T-helper 22 cell (primary cell): ENCODE data around the gene CORO2A.

Experiments
- DNase-seq: peaks from one replicate; pipeline ENCODE4 v3.0.0-alpha.2; 2020; ENCODE audit warnings: low read depth

The CORO2A gene

DNA sequence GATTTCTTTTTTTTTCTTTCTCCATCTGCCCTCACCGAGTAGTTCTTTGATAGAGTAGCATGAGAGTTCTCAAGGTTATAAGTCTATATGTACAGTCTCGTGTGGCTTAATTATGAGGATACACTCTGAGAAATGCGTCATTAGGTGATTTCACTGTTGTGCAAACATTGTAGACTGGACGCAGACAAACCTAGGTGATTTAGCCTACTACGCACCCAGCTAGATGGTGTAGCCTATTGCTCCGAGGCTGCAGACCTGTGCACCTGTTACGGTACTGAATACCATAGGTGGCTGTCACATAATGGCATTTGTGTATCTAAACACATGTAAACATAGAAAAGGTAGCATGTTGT lies 26.9 kb upstream of the CORO2A start:
- no peak for DNase-seq

DNA sequence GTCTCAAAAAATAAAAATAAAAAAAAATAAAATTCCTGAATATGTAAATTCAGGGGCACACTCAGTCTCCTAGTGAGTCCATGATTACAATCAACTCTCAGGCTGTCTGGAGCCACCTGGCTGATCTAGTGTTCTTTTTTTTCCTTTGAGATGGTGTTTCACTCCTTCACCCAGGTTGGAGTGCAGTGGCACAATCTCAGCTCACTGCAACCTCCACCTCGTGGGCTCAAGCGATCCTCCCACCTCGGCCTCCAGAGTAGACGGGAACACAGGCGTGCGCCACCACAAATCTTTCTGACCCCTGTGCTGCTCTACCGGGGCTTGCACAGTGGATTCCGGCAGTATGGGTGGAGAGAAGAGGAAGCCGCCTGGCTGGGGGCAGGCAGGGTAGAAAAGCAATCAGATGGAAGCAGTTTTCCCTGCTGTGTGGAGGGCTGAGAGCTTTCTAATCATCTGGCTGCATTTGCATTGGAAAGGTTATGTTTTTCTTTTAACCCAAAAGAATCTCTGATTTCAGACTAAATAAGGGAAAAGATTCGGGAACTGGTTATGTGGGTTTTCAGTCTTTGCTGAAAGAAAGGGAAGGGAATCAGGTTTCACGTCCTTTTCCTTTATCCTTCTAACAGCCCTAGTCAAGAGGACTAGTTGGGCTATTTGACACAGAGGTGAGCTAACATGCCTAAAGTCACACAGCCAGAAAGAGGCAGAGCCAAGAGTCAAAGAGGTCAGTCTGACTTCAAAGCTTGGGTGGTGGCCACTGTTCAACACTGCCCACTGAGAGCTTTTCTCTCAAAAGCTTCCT lies 26.3 kb upstream of the CORO2A start:
- no peak for DNase-seq

DNA sequence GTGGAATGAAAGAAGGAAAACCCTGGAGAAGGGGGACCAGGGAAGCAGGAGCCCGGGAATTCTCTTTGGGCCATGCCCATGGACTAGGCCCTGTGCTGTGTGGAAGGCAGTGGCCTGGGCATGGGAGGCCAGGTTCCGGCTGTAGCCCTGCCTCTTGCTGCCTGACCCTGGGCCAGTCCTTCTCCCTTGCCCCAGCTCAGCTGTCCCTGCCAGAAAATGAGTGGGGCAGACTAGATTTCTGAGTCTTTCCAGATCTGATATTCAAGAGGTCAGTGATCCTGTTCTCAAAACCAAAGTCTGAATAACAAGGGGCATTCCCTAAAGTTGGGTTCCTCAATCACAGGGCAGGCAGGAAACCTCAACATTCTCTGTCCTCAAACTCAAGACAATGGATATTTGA lies 24.8 kb upstream of the CORO2A start:
- no peak for DNase-seq

DNA sequence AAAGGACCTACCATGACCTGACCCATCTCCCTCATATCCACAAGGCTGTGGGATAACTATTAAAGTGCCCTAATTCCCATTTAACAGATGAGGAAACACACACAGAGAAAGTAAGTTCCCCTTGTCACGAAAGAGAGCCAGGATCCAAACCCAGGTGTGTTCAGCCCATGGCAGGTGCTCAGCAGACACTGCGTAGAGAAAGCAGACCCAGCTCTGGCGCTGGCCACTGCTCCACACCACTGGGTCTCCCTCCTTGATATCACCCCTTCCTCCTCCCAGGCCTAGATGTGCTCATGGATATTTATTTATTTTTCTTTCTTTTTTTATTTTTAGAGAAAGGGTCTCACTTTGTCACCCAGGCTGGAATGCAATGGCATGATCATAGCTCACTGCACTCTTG lies 24.0 kb upstream of the CORO2A start:
- no peak for DNase-seq

DNA sequence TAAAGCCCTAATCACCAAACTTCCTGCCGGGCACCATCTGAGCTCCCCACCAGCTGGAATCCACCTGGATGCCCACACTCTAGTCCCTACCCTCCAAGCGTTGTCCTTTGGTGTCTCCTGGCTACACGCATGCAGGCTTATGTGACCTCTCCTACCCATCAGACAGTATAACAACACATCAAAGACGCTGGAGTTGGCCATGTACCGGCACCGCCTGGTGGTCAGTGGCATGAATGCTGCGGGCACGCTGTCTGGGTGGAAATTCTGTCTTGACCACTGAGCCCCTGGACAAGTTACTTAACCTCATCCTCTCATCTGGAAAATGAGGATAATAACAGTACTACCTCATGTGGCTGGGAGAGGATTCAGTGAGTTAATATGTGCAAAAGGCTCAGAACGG lies 23.4 kb upstream of the CORO2A start:
- DNase-seq: no peak

DNA sequence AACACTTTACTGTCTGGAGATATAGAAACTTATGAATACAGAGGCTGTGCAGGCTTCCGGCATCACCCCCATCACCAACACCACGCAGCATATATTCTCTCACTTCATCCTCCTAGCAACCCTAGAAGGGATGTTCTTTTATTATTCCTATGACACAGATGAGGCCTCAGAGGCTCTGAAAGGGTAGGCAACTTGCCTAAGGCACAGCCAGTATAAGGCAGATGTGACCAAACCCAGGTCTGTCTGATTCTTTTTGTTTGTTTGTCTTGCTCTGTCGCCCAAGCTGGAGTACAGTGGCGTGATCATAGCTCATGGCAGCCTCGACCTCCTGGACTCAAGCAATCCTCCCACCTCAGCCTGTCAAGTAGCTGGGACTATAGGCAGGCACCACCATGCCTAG lies 22.8 kb upstream of the CORO2A start:
- no peak for DNase-seq

DNA sequence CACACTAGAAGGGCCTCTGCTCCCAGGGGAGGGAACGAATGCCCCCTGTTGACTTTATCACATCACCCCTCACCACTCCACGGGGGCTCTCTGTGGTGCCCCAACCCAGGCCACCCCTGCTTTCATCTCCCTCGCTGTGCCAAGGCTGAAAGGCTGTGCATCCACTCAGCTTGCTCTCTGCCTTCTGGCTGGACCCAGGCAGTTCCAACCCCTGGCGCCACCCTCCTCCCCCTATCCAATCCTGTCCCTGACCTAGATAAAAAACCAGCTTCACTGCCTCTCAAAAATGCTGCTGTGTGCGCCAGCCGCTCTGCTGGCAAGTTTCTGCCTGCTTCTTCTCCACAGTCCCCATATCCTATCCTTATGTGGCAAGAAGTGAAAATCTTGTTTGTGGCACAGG lies 22.4 kb upstream of the CORO2A start:
- DNase-seq: no peak

DNA sequence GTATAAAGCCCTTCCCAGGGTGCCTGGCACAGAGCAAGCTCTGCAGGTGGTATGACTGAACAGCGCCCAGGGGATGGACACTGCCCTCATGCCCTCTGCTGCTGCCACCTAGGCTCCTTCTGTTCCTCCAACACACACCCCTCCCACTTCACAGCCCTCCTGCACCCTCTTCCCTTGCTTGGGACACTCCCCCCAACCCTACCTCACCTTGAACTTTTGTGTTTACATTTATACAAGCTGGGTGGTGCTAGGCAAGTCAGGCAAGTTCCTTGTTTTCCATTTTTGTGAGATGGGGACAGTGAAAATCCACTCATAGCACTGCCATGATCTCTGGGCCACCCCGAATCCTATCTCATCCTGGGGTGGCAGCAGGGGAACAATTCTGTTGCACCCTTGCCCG lies 18.8 kb upstream of the CORO2A start:
- no peak for DNase-seq

DNA sequence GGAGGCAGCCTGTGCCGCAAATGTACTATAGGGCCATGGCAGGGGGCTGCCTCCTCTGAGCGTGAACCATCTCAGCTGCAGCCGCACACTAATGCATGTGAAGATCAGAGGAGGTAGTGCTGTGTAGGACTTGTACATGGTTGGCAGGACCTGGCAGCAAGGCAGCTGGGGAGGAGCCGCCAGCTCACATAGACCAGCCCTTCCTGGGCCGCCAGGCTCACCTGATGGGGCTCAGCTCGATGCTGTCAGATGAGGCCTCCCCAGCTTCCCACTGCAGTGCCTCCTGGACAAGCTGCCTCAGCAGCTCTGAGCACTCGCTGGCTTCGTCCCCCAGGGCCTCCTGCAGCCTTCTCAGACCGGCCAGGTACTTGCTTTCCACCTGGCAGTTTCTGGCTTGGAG lies 18.0 kb upstream of the CORO2A start:
- no peak for DNase-seq

DNA sequence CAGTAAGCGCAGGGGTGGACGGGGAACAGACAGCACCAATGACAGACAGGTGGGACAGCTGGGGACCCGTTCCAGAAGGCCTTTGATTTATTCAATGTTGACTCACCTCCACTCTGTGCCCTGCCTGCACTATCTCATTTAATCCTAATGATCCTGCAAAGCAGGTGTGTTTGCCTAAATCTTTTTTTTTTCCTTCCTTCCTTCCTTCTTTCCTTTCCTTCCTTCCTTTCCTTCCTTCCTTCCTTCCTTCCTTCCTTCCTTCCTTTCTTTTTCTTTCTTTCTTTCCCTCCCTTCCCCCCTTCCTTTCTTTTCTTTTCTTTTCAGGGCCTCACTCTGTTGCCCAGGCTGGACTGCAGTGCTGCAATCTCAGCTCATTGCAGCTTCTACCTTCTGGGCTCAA lies 17.1 kb upstream of the CORO2A start:
- no peak for DNase-seq

DNA sequence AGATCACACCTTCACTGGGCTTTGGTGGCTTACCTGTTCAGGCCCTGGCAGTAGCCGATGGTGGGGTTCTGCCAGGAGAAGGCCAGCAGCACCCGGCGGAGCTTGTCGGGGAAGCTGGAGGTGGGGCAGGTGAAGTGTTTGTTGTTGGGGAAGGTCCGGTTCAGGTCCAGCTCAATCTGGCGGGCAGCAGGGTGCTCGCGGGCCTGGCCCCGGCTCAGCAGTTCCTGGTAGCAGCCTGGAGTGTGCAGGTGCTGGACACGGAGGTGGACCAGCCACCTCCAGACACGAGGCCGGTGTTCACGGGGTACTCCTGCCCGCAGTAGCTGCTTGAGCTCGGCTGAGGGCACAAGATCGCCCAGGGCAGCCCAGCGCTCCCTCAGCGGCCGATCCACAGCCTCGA lies 16.2 kb upstream of the CORO2A start:
- no peak for DNase-seq

DNA sequence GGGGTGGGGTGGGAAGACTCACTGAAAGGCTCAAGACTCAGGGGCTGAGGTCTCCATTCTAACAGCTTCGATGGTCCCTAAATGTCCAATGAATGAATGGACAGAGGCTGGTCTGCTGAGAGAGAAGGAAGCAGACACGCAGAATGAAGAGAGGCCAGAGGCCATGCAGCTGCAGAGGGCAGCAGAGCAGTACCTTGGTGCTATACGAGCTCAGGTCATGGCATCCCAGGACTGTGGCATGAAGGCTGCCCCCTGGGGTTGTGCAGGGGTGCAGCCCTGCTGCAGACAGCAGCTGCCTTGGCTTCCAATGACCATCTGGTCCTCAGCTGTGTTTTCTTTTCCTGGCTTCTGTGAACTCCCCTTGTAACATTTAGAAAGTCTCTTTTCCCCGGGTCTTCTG lies 15.2 kb upstream of the CORO2A start:
- no peak for DNase-seq

DNA sequence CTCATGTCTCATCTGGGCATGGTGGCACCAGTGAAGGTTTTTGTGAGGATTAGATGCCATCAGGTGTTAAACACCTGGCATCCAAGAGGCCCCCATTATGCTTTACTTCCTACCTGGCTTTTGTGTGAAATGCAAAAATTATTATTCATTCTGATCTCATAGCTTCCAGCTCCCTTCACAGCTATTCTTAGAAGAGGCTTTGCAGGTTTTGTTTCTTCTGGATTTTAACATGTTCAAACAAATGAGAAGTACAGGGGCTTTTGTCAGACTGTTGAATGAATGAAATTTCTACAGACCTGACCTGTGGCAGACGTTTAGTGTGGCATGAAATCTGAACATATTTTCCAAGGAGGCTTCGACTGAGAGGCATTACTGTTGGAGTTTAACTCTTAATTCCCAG lies 14.3 kb upstream of the CORO2A start:
- no peak for DNase-seq

DNA sequence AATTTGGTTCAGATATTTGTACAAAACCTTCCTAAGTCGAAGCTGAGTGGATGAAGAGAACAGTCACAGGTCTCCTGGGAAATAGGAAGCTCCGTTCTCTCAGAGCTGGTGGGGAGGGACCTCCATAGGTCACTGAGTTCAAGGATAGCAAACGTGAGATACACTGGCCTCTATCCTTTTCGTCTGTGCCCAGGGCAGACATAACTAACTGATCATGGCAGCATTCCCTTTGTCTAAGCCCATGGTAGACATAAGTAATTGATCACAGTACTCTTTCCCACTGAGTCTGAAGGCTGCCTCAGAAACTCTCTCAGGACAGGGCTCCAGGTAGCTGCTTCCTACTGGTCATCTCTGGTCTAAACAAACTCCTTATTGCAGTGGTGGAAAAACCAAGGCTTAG lies 12.3 kb upstream of the CORO2A start:
- DNase-seq: no peak

DNA sequence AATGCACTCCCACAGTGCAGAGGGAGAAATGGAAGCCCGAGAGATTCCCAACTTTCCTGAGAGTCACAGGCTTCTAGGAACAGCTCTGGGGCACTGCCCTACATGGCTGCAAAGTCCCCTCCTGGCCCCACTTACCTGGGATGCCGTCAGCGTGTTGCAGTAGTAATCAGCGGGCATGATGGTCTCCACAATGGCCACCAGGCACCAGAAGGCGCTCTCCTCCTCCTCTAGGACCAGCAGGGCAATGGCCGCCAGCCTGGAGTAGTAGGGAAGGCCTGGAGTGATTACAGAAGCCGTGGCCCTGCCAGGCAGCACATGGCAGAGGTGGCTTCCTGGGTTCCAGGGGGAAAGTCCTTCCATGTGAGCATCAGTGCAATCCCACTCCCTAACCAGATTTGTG lies 10.7 kb upstream of the CORO2A start:
- DNase-seq: no peak

DNA sequence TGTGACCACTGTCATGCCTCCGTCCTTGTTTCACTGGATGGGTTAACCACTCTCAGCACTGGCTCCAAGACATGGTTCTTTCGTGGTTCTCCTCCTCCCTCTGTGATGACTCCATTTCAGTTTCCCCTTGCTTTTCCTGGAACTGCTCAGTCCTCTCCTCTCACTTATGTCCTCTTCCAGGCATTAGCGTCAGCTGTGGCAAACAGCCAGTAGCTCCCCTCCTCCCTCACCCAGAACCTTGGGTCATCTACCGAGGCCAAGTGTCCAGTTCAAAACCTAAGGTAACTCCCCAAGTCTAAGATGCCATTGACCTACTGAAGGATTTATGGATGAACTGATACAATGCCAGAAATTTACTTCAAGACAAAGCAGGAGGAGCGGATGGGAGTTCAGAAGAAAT lies 9.8 kb upstream of the CORO2A start:
- no peak for DNase-seq

DNA sequence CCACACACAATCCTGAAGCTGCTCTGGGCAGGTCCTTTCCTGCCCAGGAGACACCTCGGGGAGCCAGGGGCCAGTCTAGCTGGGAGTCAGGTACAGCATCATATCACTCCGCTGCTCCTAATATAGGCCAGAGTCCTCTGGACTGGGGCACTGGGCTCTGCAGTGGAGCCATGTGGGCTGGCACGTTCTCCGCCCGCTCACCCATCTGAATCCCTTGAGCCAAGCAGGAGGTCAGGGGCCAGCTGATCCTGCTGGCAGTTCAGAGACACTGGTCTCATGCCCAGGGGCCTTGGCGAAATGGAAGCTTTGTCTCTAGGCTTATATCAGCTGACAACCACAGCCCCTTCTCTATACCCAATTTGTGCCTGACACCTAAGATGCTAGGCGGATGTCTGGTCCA lies 9.3 kb upstream of the CORO2A start:
- DNase-seq: no peak

DNA sequence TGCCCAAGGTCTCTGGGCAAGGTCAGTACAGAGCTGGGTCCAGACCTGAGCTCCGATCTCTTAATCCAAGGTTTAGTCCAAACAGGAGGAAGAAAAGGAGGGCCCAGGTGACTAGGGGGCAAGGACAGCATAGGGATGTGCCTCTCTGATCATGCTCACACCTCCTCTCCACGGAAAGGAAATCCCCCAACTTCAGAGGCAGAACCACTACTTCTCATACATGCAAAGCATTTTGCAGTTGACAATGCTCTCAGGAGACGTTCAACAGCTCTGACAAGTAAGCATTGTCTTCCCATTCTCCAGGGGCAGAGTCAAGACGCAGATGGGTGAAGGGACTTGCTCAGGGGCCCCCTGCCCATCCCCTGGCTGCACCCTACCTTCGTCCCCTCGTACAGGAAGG lies 8.7 kb upstream of the CORO2A start:
- no peak for DNase-seq

DNA sequence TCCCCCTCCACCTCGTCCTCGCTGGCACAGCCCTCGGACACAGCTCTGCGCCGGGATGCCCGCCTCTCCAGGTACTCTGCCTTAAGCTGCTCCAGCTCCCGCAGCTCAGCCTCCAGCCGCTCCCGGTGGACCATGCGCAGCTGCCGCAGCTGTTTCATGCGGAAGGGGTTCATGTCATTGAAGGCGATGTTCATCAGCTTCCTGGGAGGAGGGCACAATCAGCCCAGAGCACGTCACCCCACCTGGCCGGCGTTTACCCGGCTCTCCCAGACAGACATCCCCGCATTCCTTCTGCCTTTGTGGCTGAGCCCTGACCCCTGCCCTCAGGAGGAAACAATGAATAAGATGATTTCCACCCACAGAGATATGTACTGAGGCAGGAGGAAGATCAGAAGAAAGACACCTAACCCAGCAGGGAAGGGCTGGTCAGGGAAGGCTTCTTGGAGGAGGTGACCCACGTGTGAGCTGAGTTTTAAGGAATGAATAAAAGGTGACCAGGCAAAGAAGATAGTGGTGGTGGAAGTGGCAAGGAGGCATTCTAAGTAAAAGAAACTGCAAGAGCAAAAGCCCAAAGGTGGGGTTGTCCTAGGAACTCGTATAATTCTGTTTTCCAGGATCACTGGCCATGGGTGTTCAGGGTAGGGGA lies 7.1 kb upstream of the CORO2A start:
- no peak for DNase-seq

DNA sequence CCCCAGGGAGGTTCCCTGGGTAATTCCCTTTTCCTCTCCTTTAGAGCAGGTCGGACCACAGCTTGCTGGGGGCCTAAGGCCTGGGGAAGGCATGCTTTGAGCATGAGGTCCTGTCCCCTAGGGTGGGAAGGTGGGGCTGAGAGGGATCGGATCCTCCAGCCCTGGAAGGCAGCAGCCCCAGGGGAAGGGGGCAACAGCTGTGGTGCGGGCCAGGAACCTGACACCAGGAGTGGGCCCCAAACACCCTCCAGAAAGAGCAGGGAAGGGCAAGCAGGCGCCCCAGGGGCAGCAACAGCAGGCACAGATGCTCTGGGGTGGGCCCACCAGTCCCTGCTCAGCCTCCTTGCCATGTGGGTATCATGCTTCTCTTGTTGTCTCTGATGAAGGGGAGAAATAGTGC lies 3.2 kb upstream of the CORO2A start:
- no peak for DNase-seq

DNA sequence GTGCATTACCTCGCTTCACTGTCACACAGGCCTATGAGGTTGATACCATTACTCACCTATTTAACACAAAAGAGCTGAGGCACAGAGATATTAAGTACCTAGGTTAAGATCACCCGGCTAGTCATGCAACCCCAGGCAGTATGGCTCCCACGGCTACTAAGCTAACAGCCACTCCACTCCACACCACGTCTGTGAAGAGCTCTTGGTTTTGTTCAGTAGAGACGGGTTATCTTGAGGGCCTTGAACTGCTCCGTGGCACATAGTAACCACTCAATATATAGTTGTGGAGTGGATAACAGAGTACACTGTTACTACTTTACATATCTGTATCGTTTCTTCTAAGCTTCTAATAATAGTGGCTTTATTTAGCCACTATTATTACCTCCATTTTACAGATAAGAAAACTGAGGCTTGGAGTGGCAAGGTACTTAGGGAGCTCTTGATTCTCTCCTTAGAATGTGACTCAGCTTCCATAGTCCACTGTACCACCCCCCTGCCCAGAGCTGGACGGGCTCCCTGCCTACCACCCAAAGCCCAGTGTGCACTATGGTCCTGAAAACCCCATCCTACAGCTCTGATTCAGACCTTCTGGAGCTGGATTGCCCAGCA lies 1.0 kb upstream of the CORO2A start:
- DNase-seq: no peak

DNA sequence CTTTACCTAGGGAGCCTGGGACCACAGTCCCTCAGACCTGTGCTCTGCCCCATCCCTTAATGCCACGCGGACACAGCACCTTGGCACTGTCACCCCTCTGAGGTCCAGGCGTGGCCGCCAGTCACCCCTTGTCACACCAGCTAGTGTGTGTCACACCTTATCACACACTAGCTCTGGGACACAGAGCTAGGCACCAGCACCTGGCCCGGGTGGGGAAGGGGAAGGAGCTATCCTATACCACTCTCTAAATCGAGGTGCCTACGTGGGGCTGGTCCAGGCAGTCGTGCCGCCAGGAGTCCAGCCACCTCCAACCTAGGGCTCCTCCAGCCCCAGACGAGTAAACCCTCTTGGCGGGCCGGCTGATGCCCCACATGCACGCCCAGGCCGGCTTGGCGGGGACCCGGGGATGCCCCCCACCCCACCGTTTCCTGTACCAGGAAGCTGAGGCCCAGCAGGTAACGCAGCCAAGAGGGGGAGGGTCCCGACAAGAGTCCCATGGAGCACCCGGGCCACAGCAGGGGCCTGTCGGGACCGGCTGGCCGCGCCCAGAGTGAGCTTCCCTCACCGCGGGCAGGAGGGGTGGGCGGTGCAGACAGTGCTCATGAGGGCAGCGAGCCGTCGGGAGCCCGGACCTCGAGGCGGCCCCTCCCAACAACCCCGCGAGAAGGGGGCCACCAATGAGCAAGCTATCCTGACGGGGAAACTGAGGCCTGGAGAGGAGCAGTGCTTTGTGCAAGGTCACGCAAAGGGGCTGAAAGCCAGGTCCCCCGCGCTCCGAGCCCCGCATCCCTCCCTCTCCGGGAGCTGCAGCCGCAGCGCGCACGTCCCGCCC lies 550 bp downstream of the CORO2A start:
- DNase-seq: peak; percentile 34

DNA sequence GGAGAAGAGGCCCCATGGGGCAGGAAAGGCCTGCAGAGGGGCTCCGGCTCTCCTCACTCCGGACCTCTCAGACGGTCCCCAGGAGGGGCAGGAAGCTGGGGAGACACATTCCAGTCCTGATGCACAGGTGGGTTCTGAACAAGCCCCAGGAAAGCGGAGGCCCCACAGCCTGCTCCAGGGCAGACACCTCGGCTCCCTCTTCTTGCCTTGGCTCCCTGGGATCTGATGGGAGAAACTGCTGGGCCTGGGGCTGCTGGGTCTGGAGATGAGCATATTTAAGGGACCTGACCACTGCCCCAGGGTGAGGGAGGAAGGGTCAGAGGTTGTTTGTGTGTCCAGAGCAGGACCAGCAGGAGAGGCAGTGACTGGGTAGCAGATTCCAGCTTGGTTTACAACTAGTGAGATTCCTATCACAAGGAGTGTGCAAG lies 1.2 kb downstream of the CORO2A start:
- no peak for DNase-seq
